K562 (cell line): Measurements from ENCODE around the gene SOCS3. TPM values are rescaled to one million over a fixed set of nuclear protein-coding genes. Genes with fewer than 3 reads are reported as not detected.

Source experiments
- BACH1 ChIP-seq: fragments of 200-800 bp; sonication (Bioruptor generic); IDR thresholded peaks from 2 replicates; pipeline ENCODE4 v1.6.1; 2016; ENCODE audit warnings: missing genetic modification characterization, missing compliant biosample characterization
- BRD4 ChIP-seq: fragments of 200-600 bp; sonication (generic); IDR thresholded peaks from 2 replicates; pipeline ENCODE4 v1.6.1; 2017; ENCODE audit warnings: inconsistent platforms
- DDX20 ChIP-seq: fragments of 450-650 bp; IDR thresholded peaks from 2 replicates; pipeline ENCODE4 v1.6.1; 2016; ENCODE audit warnings: missing genetic modification characterization, low read depth, mild to moderate bottlenecking, missing compliant biosample characterization, moderate library complexity
- ELF2 ChIP-seq: fragments of 250-450 bp; sonication (Bioruptor Pico); IDR thresholded peaks from 2 replicates; pipeline ENCODE4 v1.5.0; 2021; ENCODE audit warnings: mild to moderate bottlenecking
- ESRRB ChIP-seq: fragments of 250-450 bp; sonication (Bioruptor Pico); IDR thresholded peaks from 2 replicates; pipeline ENCODE4 v1.5.0; 2020; ENCODE audit warnings: mild to moderate bottlenecking, moderate library complexity, borderline replicate concordance
- EZH2 ChIP-seq: IDR thresholded peaks from 2 replicates; pipeline ENCODE4 v1.6.1; 2012; ENCODE audit warnings: low read depth, mild to moderate bottlenecking, inconsistent platforms, low read length, borderline replicate concordance
- FOXJ2 ChIP-seq: fragments of 200-800 bp; sonication (Bioruptor generic); IDR thresholded peaks from 2 replicates; pipeline ENCODE4 v1.6.1; 2016; ENCODE audit warnings: missing genetic modification characterization, missing compliant biosample characterization
- FOXJ3 ChIP-seq: sonication (generic); formaldehyde crosslinking; IDR thresholded peaks from 2 replicates; pipeline ENCODE4 v1.4.0; 2020; ENCODE audit warnings: mild to moderate bottlenecking, missing genetic modification reagents
- FOXP4 ChIP-seq: sonication (generic); formaldehyde crosslinking; IDR thresholded peaks from 2 replicates; pipeline ENCODE4 v1.8.0; 2022; ENCODE audit warnings: mild to moderate bottlenecking, missing genetic modification reagents, borderline replicate concordance
- NFE2 ChIP-seq: IDR thresholded peaks from 2 replicates; pipeline ENCODE4 v1.6.1; 2014; ENCODE audit warnings: antibody characterized with exemption, low read depth
- NFIX ChIP-seq: fragments of 250-450 bp; sonication (Bioruptor Pico); IDR thresholded peaks from 2 replicates; pipeline ENCODE4 v1.4.0; 2020; ENCODE audit warnings: low read depth, mild to moderate bottlenecking, moderate library complexity
- NFXL1 ChIP-seq: fragments of 450-650 bp; formaldehyde crosslinking; IDR thresholded peaks from 2 replicates; pipeline ENCODE4 v1.4.0; 2021; ENCODE audit warnings: mild to moderate bottlenecking
- PCBP2 ChIP-seq: fragments of 200-400 bp; formaldehyde crosslinking; IDR thresholded peaks from 2 replicates; pipeline ENCODE4 v1.6.1; 2018; ENCODE audit warnings: low read length, low read depth, mild to moderate bottlenecking, moderate library complexity; ENCODE audit not compliant: poor library complexity, severe bottlenecking
- RAD21 ChIP-seq, 2 experiments: fragments of 250-450 bp in 1 of 2; fragments of 450-650 bp in 1 of 2; sonication (Bioruptor Pico) in 1 of 2; formaldehyde crosslinking in 1 of 2; IDR thresholded peaks in 1 of 2; conservative IDR thresholded peaks in 1 of 2; 2 replicates each; pipeline versions ENCODE4 v1.4.0 to v1.8.0; 2020 to 2022; ENCODE audit warnings: mild to moderate bottlenecking in 2 of 2, moderate library complexity in 1 of 2
- RBFOX2 ChIP-seq: fragments of 200-400 bp; formaldehyde crosslinking; IDR thresholded peaks from 2 replicates; pipeline ENCODE4 v1.6.1; 2017; ENCODE audit warnings: low read depth, mild to moderate bottlenecking, low read length, moderate library complexity
- SRSF7 ChIP-seq: fragments of 200-400 bp; formaldehyde crosslinking; optimal IDR thresholded peaks from 2 replicates; pipeline ENCODE3; 2017; ENCODE audit warnings: mild to moderate bottlenecking, low read depth, low read length
- TARDBP ChIP-seq: fragments of 450-650 bp; IDR thresholded peaks from 2 replicates; pipeline ENCODE4 v1.6.1; 2016
- TBP ChIP-seq: optimal IDR thresholded peaks from 2 replicates; pipeline ENCODE3; 2011; ENCODE audit warnings: low read depth, low read length, improper control_type of control experiment
- TEAD4 ChIP-seq, 2 experiments: sonication (generic) in 1 of 2; formaldehyde crosslinking in 1 of 2; IDR thresholded peaks; 2 replicates each; pipeline versions ENCODE4 v1.6.1 to v1.8.0; 2012 to 2022; ENCODE audit warnings: borderline replicate concordance in 1 of 2, inconsistent platforms in 1 of 2, low read length in 1 of 2, mild to moderate bottlenecking in 1 of 2, missing genetic modification reagents in 1 of 2
- TSC22D4 ChIP-seq: fragments of 450-650 bp; IDR thresholded peaks from 2 replicates; pipeline ENCODE4 v1.6.1; 2016; ENCODE audit warnings: missing genetic modification characterization, missing biosample characterization, control low read depth
- XRCC5 ChIP-seq: fragments of 200-400 bp; formaldehyde crosslinking; IDR thresholded peaks from 2 replicates; pipeline ENCODE4 v1.6.1; 2017; ENCODE audit warnings: low read depth, mild to moderate bottlenecking, low read length
- ZFP36 ChIP-seq: fragments of 150-350 bp; IDR thresholded peaks from 2 replicates; pipeline ENCODE4 v1.6.1; 2018; ENCODE audit warnings: low read length, low read depth; ENCODE audit not compliant: partially characterized antibody
- ZKSCAN1 ChIP-seq: fragments of 150-350 bp; IDR thresholded peaks from 2 replicates; pipeline ENCODE4 v1.6.1; 2016; ENCODE audit warnings: low read depth, low read length
- ZNF23 ChIP-seq: fragments of 250-450 bp; sonication (Bioruptor Pico); IDR thresholded peaks from 2 replicates; pipeline ENCODE4 v1.4.0; 2020; ENCODE audit warnings: mild to moderate bottlenecking
- ZNF551 ChIP-seq: fragments of 250-450 bp; sonication (Bioruptor Pico); IDR thresholded peaks from 2 replicates; pipeline ENCODE4 v1.5.0; 2021; ENCODE audit warnings: mild to moderate bottlenecking, moderate library complexity
- ZNF644 ChIP-seq: fragments of 200-800 bp; sonication (Bioruptor generic); IDR thresholded peaks from 2 replicates; pipeline ENCODE4 v1.6.1; 2016; ENCODE audit warnings: low read depth, missing genetic modification characterization, missing compliant biosample characterization
- ZNF695 ChIP-seq: fragments of 450-650 bp; formaldehyde crosslinking; IDR thresholded peaks from 2 replicates; pipeline ENCODE4 v1.4.0; 2020; ENCODE audit warnings: mild to moderate bottlenecking, moderate library complexity
- polyA plus RNA-seq, 8 experiments: library from polyadenylated mRNA; depleted of rRNA in 4 of 8; stranded (reverse) in 5 of 8; unstranded in 3 of 8; fragments of >200 nt; fragmentation: Nextera tagmentation in 2 of 8; fragmentation: Illumina TruSeq in 1 of 8; extraction: Ambion mirVana in 2 of 8; extraction: Trizol in 1 of 8; gene quantifications; 2 replicates each; pipeline versions ENCODE4 v1.2.1 to v1.2.3, GENCODE V29; 2011 to 2014; ENCODE audit warnings: inconsistent platforms in 1 of 8, missing spikeins in 1 of 8
- total RNA-seq, 7 experiments: library from RNA; depleted of rRNA in 6 of 7; stranded (reverse); fragments of >200 nt in 6 of 7; fragmentation: Illumina TruSeq in 2 of 7; extraction: Trizol in 2 of 7; gene quantifications; 2 replicates each; pipeline versions ENCODE4 v1.2.1 to v1.2.3, GENCODE V29; 2011 to 2021; ENCODE audit warnings: low replicate concordance in 1 of 7
- TF ChIP-seq, protein P1 (sequence below): sonication (generic); formaldehyde crosslinking; IDR thresholded peaks from 2 replicates; pipeline ENCODE4 v1.8.0; 2022; ENCODE audit warnings: mild to moderate bottlenecking, missing genetic modification reagents

The SOCS3 gene
- total and polyA plus RNA-seq, 9 of the 15 experiments (the other 6 are each of a cell fraction or from before 2014, with no cell fraction given) = 0.56 to 38.9 (median 13.7) TPM

DNA sequence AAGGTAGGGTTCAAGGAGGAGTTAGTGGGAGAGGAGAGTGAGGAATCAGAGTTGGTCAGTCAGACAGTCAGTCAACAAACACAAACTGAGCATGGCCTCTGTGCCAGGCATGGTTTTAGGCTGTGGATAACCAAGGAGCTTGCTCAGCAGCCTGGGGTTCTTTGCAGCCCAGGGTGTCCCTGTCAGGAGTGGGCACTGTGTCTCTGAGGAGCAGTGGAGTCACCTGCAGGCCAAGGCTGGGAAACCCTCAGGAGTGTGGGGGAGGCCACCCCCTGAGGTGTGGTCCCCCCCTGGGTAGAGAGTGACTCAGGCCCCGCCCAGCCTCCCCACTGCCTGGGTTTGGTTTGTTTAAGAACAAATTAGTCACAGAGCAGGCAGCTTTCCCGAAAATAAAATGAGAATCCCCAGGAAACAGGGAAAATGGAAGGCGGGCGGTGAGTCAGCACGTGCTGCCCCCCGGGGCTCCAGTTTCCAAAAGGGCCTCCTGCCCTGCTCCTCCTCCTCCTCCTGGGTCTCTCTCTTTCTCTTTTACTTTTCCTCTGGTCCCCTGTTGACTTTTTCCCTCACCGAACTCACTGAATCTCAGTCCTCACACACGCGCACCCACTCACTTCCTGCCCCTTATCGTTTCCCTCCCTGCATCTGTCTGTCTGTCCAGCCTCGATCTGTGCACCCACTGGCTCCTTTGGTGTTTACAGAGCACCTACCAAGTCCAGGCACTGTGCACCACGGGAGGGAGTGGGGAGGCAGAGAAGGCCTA is 44.3 kb downstream of the SOCS3 start (continued):
- TF ChIP-seq SRSF7 = no peak
- TF ChIP-seq FOXJ3 (CRISPR knock-in tag) = no peak
- no peak for TF ChIP-seq TBP
- peak; percentile 77 for TF ChIP-seq TEAD4 (IDR thresholded peaks at IDR 0.05; ENCODE audit: low read length)
- TF ChIP-seq TEAD4 (CRISPR knock-in tag; IDR thresholded peaks at IDR 0.05; ENCODE audit: borderline replicate concordance) = no peak
- TF ChIP-seq EZH2 = no peak
- TF ChIP-seq ZNF695 (CRISPR knock-in tag) = no peak
- TF ChIP-seq FOXP4 = no peak
- TF ChIP-seq NFE2 = peak; percentile 42
- TF ChIP-seq ZKSCAN1 = peak; percentile 50; the same call in 1 of the 2 replicates
- TF ChIP-seq ZFP36 = no peak
- TF ChIP-seq NFXL1 (CRISPR knock-in tag) = no peak
- no peak for TF ChIP-seq ZNF23 (CRISPR knock-in tag)
- TF ChIP-seq XRCC5 = no peak
- no peak for TF ChIP-seq ELF2 (CRISPR knock-in tag)
- no peak for TF ChIP-seq FOXJ2 (tag)
- TF ChIP-seq ZNF644 (tag) = 0 out of 2 replicates have a peak, but pooled peaks have one; percentile 70
- TF ChIP-seq NFIX (CRISPR knock-in tag) = no peak
- TF ChIP-seq, protein P1, sequence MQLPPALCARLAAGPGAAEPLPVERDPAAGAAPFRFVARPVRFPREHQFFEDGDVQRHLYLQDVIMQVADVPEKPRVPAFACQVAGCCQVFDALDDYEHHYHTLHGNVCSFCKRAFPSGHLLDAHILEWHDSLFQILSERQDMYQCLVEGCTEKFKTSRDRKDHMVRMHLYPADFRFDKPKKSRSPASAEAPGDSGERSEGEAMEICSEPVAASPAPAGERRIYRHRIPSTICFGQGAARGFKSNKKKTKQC (CRISPR knock-in tag) = no peak
- no peak for TF ChIP-seq TSC22D4 (tag)
- no peak for TF ChIP-seq ZNF551 (CRISPR knock-in tag)
- TF ChIP-seq RAD21 (CRISPR knock-in tag; conservative IDR thresholded peaks at IDR 0.05 in 1 of 2, IDR thresholded peaks at IDR 0.05 in 1 of 2) = no peak
- no peak for TF ChIP-seq PCBP2
- no peak for TF ChIP-seq TARDBP
- no peak for TF ChIP-seq RBFOX2
- no peak for TF ChIP-seq BACH1 (tag)
- no peak for TF ChIP-seq DDX20
- TF ChIP-seq BRD4 = no peak
- no peak for TF ChIP-seq ESRRB (CRISPR knock-in tag)
